CD4-positive, alpha-beta memory T cell (primary cell): ENCODE results near the gene BCAT1. TPM values are rescaled to one million over a fixed set of nuclear protein-coding genes. Genes with fewer than 3 reads are reported as not detected.
A peak's percentile ranks its signal among the peaks of the same experiment; 100 is the strongest.
"Not testable (repeated sequence)": the region's sequence is repeated elsewhere in the genome, so short reads cannot be mapped to it uniquely, and the experiment has no call there.

Experiments used
- CTCF ChIA-PET: fragments of 350-600 bp; sonication (Branson Sonifier 250); formaldehyde crosslinking; loops from one replicate; lab custom pipeline; 2021; ENCODE audit warnings: inconsistent platforms; ENCODE audit not compliant: partially characterized antibody; lab: Charles Lee
- POLR2A ChIA-PET: fragments of 350-600 bp; sonication (Branson Sonifier 250); formaldehyde crosslinking; loops from one replicate; lab custom pipeline; 2021; ENCODE audit not compliant: partially characterized antibody; lab: Charles Lee
- DNase-seq, 5 donors: peaks; one replicate each; pipeline versions ENCODE4 v3.0.0 to v3.0.0-alpha.2; 2020 to 2022; ENCODE audit warnings: mixed read lengths in 1 of 5
- H3K27ac ChIP-seq: one replicate; pipeline ENCODE4 v1.7.0; 2013; ENCODE audit warnings: low read depth, low read length
- H3K27me3 ChIP-seq: 2 replicates; pipeline ENCODE4 v1.7.0; 2013; ENCODE audit warnings: mild to moderate bottlenecking, low read length, moderate library complexity; ENCODE audit not compliant: insufficient read depth
- H3K36me3 ChIP-seq: 2 replicates; pipeline ENCODE4 v1.7.0; 2013; ENCODE audit warnings: mild to moderate bottlenecking, low read length, moderate library complexity; ENCODE audit not compliant: insufficient read depth
- H3K4me1 ChIP-seq: 2 replicates; pipeline ENCODE4 v1.7.0; 2013; ENCODE audit warnings: mild to moderate bottlenecking, low read length, moderate library complexity; ENCODE audit not compliant: insufficient read depth
- H3K4me3 ChIP-seq, 2 donors: one replicate each; pipeline ENCODE4 v1.7.0; 2013; ENCODE audit warnings: low read length in 2 of 2, mild to moderate bottlenecking in 1 of 2
- H3K9me3 ChIP-seq, 2 donors: one replicate each; pipeline ENCODE4 v1.7.0; 2013; ENCODE audit warnings: low read length in 2 of 2, control low read depth in 1 of 2; ENCODE audit not compliant: control insufficient read depth in 1 of 2
- H3K27ac Mint-ChIP-seq, 7 donors: one replicate each; pipeline ENCODE4 v1.8.0; 2020 to 2021; ENCODE audit warnings: mixed read lengths in 7 of 7, mild to moderate bottlenecking in 6 of 7, inconsistent platforms in 3 of 7, moderate library complexity in 3 of 7
- H3K27me3 Mint-ChIP-seq, 2 donors: one replicate each; pipeline ENCODE4 v1.8.0; 2020 to 2021; ENCODE audit warnings: mixed read lengths in 2 of 2
- H3K36me3 Mint-ChIP-seq, 2 donors: one replicate each; pipeline ENCODE4 v1.8.0; 2020 to 2021; ENCODE audit warnings: mixed read lengths in 2 of 2, inconsistent platforms in 1 of 2, mild to moderate bottlenecking in 1 of 2
- H3K4me1 Mint-ChIP-seq, 4 donors: one replicate each; pipeline ENCODE4 v1.8.0; 2020 to 2021; ENCODE audit warnings: mixed read lengths in 4 of 4, mild to moderate bottlenecking in 1 of 4
- H3K4me3 Mint-ChIP-seq, 8 donors: one replicate each; pipeline ENCODE4 v1.8.0; 2020 to 2021; ENCODE audit warnings: mixed read lengths in 8 of 8, mild to moderate bottlenecking in 7 of 8, moderate library complexity in 6 of 8, inconsistent platforms in 3 of 8
- H3K9me3 Mint-ChIP-seq, 8 donors: one replicate each; pipeline ENCODE4 v1.8.0; 2020 to 2021; ENCODE audit warnings: mixed read lengths in 8 of 8, mild to moderate bottlenecking in 5 of 8, inconsistent platforms in 3 of 8, moderate library complexity in 1 of 8
- intact Hi-C: fragments of 100-400 bp; cut with micrococcal nuclease; formaldehyde crosslinking; loops from one replicate; pipeline ENCODE4 v1.15.1; 2023
- polyA plus RNA-seq, 2 donors: library from polyadenylated mRNA; unstranded; fragments of 300-500 nt; fragmentation: Illumina TruSeq; gene quantifications; one replicate each; pipeline ENCODE4 v1.2.3, GENCODE V29; 2021
- total RNA-seq, 2 experiments: library from RNA; stranded (reverse); gene quantifications; one replicate each; pipeline ENCODE4 v1.2.3, GENCODE V29; 2021

Gene BCAT1
- total and polyA plus RNA-seq, 4 experiments from 2014 or later: 0.03 to 2.5 (median 1.6) TPM

- CTCF ChIA-PET, H3K4me3 Mint-ChIP-seq, H3K36me3 ChIP-seq, H3K27me3 ChIP-seq, POLR2A ChIA-PET, intact Hi-C loops, H3K9me3 Mint-ChIP-seq, H3K9me3 ChIP-seq, H3K27ac ChIP-seq, H3K4me3 ChIP-seq, H3K4me1 ChIP-seq, H3K4me1 Mint-ChIP-seq, H3K27ac Mint-ChIP-seq, DNase-seq, H3K36me3 Mint-ChIP-seq: not testable (repeated sequence)
- peaks cover 6 to 14% of the 10 kb centered on the region in 2 donors for H3K27me3 Mint-ChIP-seq
Measured at GRCh38 chr12:24956351-24956750, 7.5 kb upstream of the BCAT1 start.

- intact Hi-C loops: no loop called here
- no peaks in the 10 kb centered on the region for H3K36me3 ChIP-seq
- no peak overlapping the region for H3K27ac ChIP-seq
- H3K4me1 ChIP-seq: no peaks in the 10 kb centered on the region
- ChIA-PET CTCF (no interaction called here), POLR2A (no interaction called here)
- H3K4me3 ChIP-seq: no peak overlapping the region
- no peak for DNase-seq
- Mint-ChIP-seq H3K27me3 (peaks cover 7 to 14% of the 10 kb centered on the region in 2 donors), H3K36me3 (no peaks in the 10 kb centered on the region), H3K4me3 (no peak overlapping the region), H3K4me1 (peaks cover 0 to 2% (median 0%) of the 10 kb centered on the region in 4 donors), H3K9me3 (peaks cover 0 to 4% (median 0%) of the 10 kb centered on the region in 8 donors), H3K27ac (no peak overlapping the region)
- no peaks in the 10 kb centered on the region for H3K27me3 ChIP-seq
- no peaks in the 10 kb centered on the region for H3K9me3 ChIP-seq
Measured at GRCh38 chr12:24955853-24956252, 7.0 kb upstream of the BCAT1 start.

- intact Hi-C loops: no loop called here
- Mint-ChIP-seq H3K27me3 (peaks cover 12 to 14% of the 10 kb centered on the region in 2 donors), H3K9me3 (peaks cover 0 to 4% (median 0%) of the 10 kb centered on the region in 8 donors), H3K4me1 (peaks cover 0 to 2% (median 0%) of the 10 kb centered on the region in 4 donors), H3K4me3 (no peak overlapping the region), H3K36me3 (no peaks in the 10 kb centered on the region), H3K27ac (no peak overlapping the region)
- Histone ChIP-seq H3K27ac (no peak overlapping the region), H3K9me3 (no peaks in the 10 kb centered on the region), H3K36me3 (no peaks in the 10 kb centered on the region), H3K4me1 (no peaks in the 10 kb centered on the region), H3K4me3 (no peak overlapping the region), H3K27me3 (no peaks in the 10 kb centered on the region)
- no peak for DNase-seq
- POLR2A ChIA-PET: no interaction called here
- CTCF ChIA-PET: no interaction called here
Measured at GRCh38 chr12:24955389-24955788, 6.5 kb upstream of the BCAT1 start.

GRCh38 chr12:24954261-24954660 lies 5.4 kb upstream of the BCAT1 start:
- no peaks in the 10 kb centered on the region for H3K27me3 ChIP-seq
- peaks cover 1% of the 10 kb centered on the region for H3K4me1 ChIP-seq
- H3K36me3 Mint-ChIP-seq: no peaks in the 10 kb centered on the region
- H3K4me3 Mint-ChIP-seq: no peak overlapping the region
- H3K27ac ChIP-seq: no peak overlapping the region
- H3K27me3 Mint-ChIP-seq: peaks cover 16 to 19% of the 10 kb centered on the region in 2 donors
- peaks cover 0 to 2% (median 0%) of the 10 kb centered on the region in 8 donors for H3K9me3 Mint-ChIP-seq
- peaks cover 2 to 4% (median 3%) of the 10 kb centered on the region in 4 donors for H3K4me1 Mint-ChIP-seq
- no peaks in the 10 kb centered on the region for H3K36me3 ChIP-seq
- DNase-seq: no peak
- no peak overlapping the region for H3K4me3 ChIP-seq
- no peaks in the 10 kb centered on the region for H3K9me3 ChIP-seq
- ChIA-PET CTCF (no interaction called here), POLR2A (no interaction called here)
- no peak overlapping the region for H3K27ac Mint-ChIP-seq
- intact Hi-C loops: no loop called here

- CTCF ChIA-PET: no interaction called here
- DNase-seq: no peak
- Mint-ChIP-seq H3K9me3 (peaks cover 0 to 2% (median 0%) of the 10 kb centered on the region in 8 donors), H3K27ac (no peak overlapping the region), H3K4me1 (peaks cover 15 to 22% (median 20%) of the 10 kb centered on the region in 4 donors), H3K4me3 (no peak overlapping the region), H3K27me3 (peaks cover 23 to 29% of the 10 kb centered on the region in 2 donors), H3K36me3 (no peaks in the 10 kb centered on the region)
- Histone ChIP-seq H3K9me3 (no peaks in the 10 kb centered on the region), H3K36me3 (no peaks in the 10 kb centered on the region), H3K27ac (no peak overlapping the region), H3K4me3 (no peak overlapping the region), H3K4me1 (peaks cover 17% of the 10 kb centered on the region), H3K27me3 (peaks cover 5% of the 10 kb centered on the region)
- intact Hi-C loops: no loop called here
- POLR2A ChIA-PET: no interaction called here
Measured at GRCh38 chr12:24952389-24952788, 3.5 kb upstream of the BCAT1 start.

- ChIA-PET CTCF (no interaction called here), POLR2A (no interaction called here)
- intact Hi-C loops: no loop called here
- Histone ChIP-seq H3K36me3 (no peaks in the 10 kb centered on the region), H3K9me3 (no peaks in the 10 kb centered on the region), H3K27ac (no peak overlapping the region), H3K27me3 (peaks cover 5% of the 10 kb centered on the region), H3K4me3 (no peak overlapping the region), H3K4me1 (peaks cover 18% of the 10 kb centered on the region)
- H3K4me3 Mint-ChIP-seq: peak overlapping the region in 2 of 8 donors; percentile 2 to 33
- peaks cover 19 to 25% (median 23%) of the 10 kb centered on the region in 4 donors for H3K4me1 Mint-ChIP-seq
- H3K9me3 Mint-ChIP-seq: no peaks in the 10 kb centered on the region
- H3K27ac Mint-ChIP-seq: no peak overlapping the region
- no peak for DNase-seq
- peaks cover 28 to 36% of the 10 kb centered on the region in 2 donors for H3K27me3 Mint-ChIP-seq
- no peaks in the 10 kb centered on the region for H3K36me3 Mint-ChIP-seq
Measured at GRCh38 chr12:24950231-24950834, 1.4 kb upstream of the BCAT1 start.

GRCh38 chr12:24948420-24948756 lies 513 bp downstream of the BCAT1 start:
- H3K4me1 Mint-ChIP-seq: peaks cover 19 to 25% (median 23%) of the 10 kb centered on the region in 4 donors
- H3K4me3 ChIP-seq: peak overlapping the region; percentile 55 to 64
- DNase-seq: peak in 1 of 5 donors; percentile 0
- no peak overlapping the region for H3K27ac ChIP-seq
- H3K27me3 Mint-ChIP-seq: peaks cover 25 to 44% of the 10 kb centered on the region in 2 donors
- no peaks in the 10 kb centered on the region for H3K36me3 Mint-ChIP-seq
- H3K4me1 ChIP-seq: peaks cover 18% of the 10 kb centered on the region
- POLR2A ChIA-PET: no interaction called here
- no peaks in the 10 kb centered on the region for H3K36me3 ChIP-seq
- CTCF ChIA-PET: no interaction called here
- H3K27ac Mint-ChIP-seq: peak overlapping the region in 1 of 7 donors; percentile 21
- peaks cover 5% of the 10 kb centered on the region for H3K27me3 ChIP-seq
- peak overlapping the region; percentile 82 to 92 (median 86) for H3K4me3 Mint-ChIP-seq
- H3K9me3 Mint-ChIP-seq: no peaks in the 10 kb centered on the region
- intact Hi-C loops: no loop called here
- H3K9me3 ChIP-seq: no peaks in the 10 kb centered on the region
